Tongue (tissue), 2 donors: Measurements from ENCODE around the gene KCNAB1. TPM values are rescaled to one million over a fixed set of nuclear protein-coding genes. Genes with fewer than 3 reads are reported as not detected.

Experiments
- DNase-seq: peaks from one replicate; pipeline ENCODE4 v3.0.0-alpha.2; 2015
- total RNA-seq: library from RNA; depleted of rRNA; stranded (reverse); fragments of >200 nt; gene quantifications from one replicate; pipeline ENCODE4 v1.2.3, GENCODE V29; 2014

The KCNAB1 gene
- total RNA-seq, 1 donor from 2014 or later = 6.3 TPM

- DNase-seq = no peak
Observed at GRCh38 chr3:156581033-156581432, 460.7 kb downstream of the KCNAB1 start.

- DNase-seq = no peak
Observed at GRCh38 chr3:156581954-156582353, 461.6 kb downstream of the KCNAB1 start.

- DNase-seq = no peak
Observed at GRCh38 chr3:156582532-156583183, 462.3 kb downstream of the KCNAB1 start.

GRCh38 chr3:156583469-156583868 is 463.1 kb downstream of the KCNAB1 start:
- DNase-seq = no peak

GRCh38 chr3:156586905-156587759 is 466.8 kb downstream of the KCNAB1 start:
- no peak for DNase-seq

- DNase-seq = no peak
Observed at GRCh38 chr3:156587760-156588069, 467.3 kb downstream of the KCNAB1 start.

Other genes with a start within 250 kb of the KCNAB1 start
- gene GMPS, start 249.9 kb upstream of the KCNAB1 start, total RNA-seq = 35.6 TPM